K562 (cell line): ENCODE measurements around the gene RHD.
"Not testable (repeated sequence)": the region's sequence is repeated elsewhere in the genome, so short reads cannot be mapped to it uniquely, and the experiment has no call there.

ENCODE experiments used
- KLF16 ChIP-seq: IDR thresholded peaks from 2 replicates; pipeline ENCODE4 v1.6.1; 2016; ENCODE audit warnings: antibody characterized with exemption
- RFX5 ChIP-seq: IDR thresholded peaks from 2 replicates; pipeline ENCODE4 v1.6.1; 2011; ENCODE audit warnings: low read depth, mild to moderate bottlenecking, improper control_type of control experiment, low read length

GRCh38 chr1:25329336-25329735 is 57.0 kb downstream of the RHD start:
- not testable (repeated sequence) for TF ChIP-seq RFX5, KLF16
